Middle frontal gyrus (tissue), 1 donor: Measurements from ENCODE around the gene OR10H2.
"Not testable (repeated sequence)": the region's sequence is repeated elsewhere in the genome, so short reads cannot be mapped to it uniquely, and the experiment has no call there.

ENCODE experiments used
- DNase-seq: peaks from one replicate; pipeline ENCODE4 v3.0.0-alpha.2; 2015; ENCODE audit warnings: low spot score; ENCODE audit errors: extremely low spot score

Gene OR10H2

GRCh38 chr19:15759962-15760565, 32.2 kb downstream of the OR10H2 start:
- no peak for DNase-seq

- no peak for DNase-seq
Measured at GRCh38 chr19:15769586-15769985, 41.8 kb downstream of the OR10H2 start.

GRCh38 chr19:15774159-15774558, 46.3 kb downstream of the OR10H2 start:
- DNase-seq = not testable (repeated sequence)

- DNase-seq = no peak
Measured at GRCh38 chr19:15775249-15775648, 47.4 kb downstream of the OR10H2 start.

GRCh38 chr19:15776264-15776663, 48.4 kb downstream of the OR10H2 start:
- no peak for DNase-seq

GRCh38 chr19:15776991-15777970, 49.5 kb downstream of the OR10H2 start:
- no peak for DNase-seq
